RPMI7951 (cell line): ENCODE measurements around the gene PLEK. TPM values are rescaled to one million over a fixed set of nuclear protein-coding genes. Genes with fewer than 3 reads are reported as not detected.

Experiments
- DNase-seq: peaks from one replicate; pipeline ENCODE4 v3.0.0-alpha.2; 2012; ENCODE audit warnings: low read depth
- total RNA-seq: library from RNA; depleted of rRNA; stranded (reverse); fragments of >200 nt; shearing (Covaris generic); gene quantifications from 2 replicates; pipeline ENCODE4 v1.2.3, GENCODE V29; 2014

PLEK gene
- total RNA-seq, 1 experiment from 2014 or later: not detected

DNA sequence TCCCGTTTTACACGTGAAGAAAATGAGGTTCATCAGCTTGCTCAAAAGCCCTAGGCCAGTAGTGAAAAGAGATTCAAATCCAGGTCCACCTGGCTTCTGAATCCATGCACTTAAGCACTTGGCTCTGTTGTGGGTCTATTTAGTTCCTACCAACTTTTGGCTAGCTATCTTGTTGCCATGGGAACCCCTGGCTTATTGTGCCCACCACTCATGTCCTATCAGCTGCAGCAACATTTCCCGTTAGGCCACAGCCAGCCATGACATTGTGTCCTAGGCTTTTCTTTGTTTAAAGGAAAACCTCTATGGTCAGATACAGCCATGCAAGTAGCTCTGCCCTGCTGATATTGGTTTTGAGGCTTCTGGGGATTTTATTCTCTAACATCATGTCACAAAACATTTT is 49.8 kb downstream of the PLEK start:
- no peak for DNase-seq

- no peak for DNase-seq
These were observed 50.4 kb downstream of the PLEK start for GRCh38 chr2:68415521-68415920.

- no peak for DNase-seq
These were observed 51.1 kb downstream of the PLEK start for GRCh38 chr2:68416081-68416675.

GRCh38 chr2:68417926-68418325 is 52.8 kb downstream of the PLEK start:
- no peak for DNase-seq

DNA sequence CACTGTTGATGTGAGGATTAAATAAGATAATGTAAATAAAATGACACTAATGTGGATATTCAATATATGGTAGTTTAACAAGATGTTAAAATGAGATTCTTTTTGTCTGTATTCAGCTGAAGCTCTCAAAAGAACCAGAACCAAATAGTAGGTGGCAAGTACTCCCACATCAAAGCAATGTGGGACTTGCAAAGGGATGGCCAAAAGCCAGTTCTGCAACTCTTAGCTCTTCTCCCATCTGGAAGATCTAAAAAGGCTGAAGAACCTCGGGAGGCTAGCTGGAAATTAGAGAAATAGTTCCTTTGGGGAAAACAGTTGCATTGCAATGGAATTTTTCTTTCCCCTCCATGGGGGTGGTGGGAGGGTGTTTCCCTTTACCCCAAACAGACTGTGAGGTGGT is 53.3 kb downstream of the PLEK start:
- no peak for DNase-seq

- no peak for DNase-seq
These were observed 53.8 kb downstream of the PLEK start for GRCh38 chr2:68418855-68419254.

GRCh38 chr2:68420254-68420910 is 55.3 kb downstream of the PLEK start:
- no peak for DNase-seq

- no peak for DNase-seq
These were observed 59.0 kb downstream of the PLEK start for GRCh38 chr2:68423966-68424650.

DNA sequence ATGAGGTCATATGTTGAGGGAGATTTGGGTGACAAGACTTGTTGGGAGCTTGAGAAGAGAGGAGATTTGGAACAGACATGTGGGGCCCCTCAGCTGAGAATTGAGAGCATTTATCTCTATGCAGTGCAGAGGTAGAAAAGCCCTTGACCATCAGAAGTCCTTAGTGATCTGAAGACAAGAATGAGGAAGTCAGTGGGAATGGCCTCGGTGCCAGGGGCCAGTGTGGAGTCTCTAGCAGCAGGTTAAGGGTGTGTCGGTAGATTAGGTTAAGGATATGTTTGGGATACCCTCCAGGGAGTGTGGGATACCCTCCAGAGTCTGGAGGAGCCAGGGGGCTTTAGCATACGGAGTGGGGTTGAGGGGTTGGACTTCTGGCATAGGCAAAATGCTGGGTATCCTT is 60.4 kb downstream of the PLEK start:
- no peak for DNase-seq

- no peak for DNase-seq
These were observed 61.4 kb downstream of the PLEK start for GRCh38 chr2:68426446-68426845.

DNA sequence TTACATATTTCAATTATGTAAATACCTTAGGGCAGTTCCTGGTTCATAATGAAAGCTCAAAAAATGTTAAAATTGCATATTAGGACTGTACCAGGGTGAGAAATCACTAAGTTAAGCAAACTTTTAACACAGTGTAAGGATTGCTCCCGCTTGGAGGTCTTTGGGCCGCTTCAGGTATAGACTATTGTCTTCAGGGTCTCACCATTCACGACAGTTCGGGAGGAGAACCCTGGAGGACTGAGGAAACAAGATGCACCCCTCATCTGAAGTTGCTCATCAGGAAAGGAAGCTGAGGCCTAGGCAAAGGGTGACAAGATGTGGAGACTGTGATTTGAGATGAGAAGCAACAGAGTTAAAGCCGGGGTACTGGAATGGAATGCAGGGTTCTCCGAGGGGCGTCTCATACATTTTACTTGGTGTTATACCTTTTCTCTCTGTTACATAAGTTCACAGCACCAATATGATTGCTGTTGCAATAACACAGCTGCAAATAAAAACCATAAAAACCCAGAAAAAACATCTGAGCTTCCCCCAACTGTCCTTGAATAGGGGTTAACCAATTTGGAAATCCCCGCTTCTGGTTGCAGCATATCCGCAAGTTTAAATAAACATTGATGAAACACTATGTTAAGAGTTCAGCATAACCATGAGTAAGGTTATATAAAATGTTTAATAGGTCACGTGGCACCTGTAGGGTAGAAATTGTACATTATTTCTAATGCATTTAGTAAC is 61.9 kb downstream of the PLEK start:
- peak; percentile 28 for DNase-seq

GRCh38 chr2:68428126-68428525 is 63.0 kb downstream of the PLEK start:
- DNase-seq: no peak

DNA sequence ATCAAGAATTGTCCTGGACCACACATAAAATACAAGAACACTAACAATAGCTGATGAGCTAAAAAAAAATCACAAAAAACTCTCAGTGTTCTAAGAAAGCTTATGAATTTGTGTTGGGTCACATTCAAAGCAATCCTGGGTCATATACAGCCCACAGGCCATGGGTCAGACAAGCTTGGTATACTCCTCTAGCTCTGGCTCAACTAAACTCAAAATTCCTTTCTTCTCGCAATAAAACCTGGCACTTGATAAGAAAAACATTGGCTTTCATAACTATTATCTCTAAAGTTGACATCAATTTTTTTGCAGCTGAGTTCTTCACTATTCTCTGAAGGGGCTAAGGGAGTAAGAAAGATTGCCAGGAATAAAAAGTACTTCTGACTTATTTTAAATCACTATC is 63.7 kb downstream of the PLEK start:
- no peak for DNase-seq

GRCh38 chr2:68429311-68429826 is 64.3 kb downstream of the PLEK start:
- no peak for DNase-seq

- DNase-seq: no peak
These were observed 66.4 kb downstream of the PLEK start for GRCh38 chr2:68431316-68431972.

- DNase-seq: no peak
These were observed 67.9 kb downstream of the PLEK start for GRCh38 chr2:68432696-68433658.

- DNase-seq: peak; percentile 41
These were observed 69.9 kb downstream of the PLEK start for GRCh38 chr2:68434981-68435380.

- no peak for DNase-seq
These were observed 70.5 kb downstream of the PLEK start for GRCh38 chr2:68435615-68436014.

GRCh38 chr2:68436270-68436669 is 71.2 kb downstream of the PLEK start:
- DNase-seq: no peak

DNA sequence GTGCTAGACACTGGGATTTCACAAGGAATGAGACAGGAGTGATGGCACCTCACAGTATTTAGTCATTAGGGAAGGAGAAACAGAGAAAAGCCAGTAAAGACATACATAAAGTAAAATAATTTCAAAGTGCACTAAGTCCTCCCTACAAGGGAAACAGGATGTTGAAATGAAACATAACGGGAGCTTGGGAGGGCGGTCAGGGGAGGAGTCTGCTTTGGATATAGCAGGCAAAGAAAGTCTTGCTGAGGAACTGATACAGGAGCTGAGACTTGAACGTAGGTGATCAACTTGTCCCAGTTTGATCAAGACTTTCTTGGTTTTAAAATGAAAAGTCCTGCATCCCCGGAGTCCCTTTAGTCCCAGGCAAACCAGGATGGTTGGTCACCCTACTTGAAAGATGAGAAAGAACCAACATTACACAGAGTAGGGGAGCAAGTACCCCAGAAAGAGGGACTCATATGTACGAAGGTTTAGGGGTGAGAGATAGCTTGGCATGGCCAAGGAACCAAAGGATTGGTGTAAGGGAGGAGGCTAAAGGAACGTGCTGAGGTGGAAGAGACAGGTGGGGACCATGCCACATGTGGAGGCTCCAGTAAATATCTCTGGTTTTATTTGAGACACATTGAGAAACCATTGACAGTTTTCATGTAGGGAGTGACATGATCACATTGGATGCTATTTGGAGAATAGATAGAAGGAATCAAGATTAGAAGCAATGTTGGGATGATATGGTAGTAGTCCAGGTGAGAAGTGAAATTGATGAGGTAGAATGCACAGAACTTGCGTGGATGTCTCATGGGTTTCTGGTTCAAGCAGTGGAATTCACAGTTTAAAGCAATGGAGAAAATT is 73.6 kb downstream of the PLEK start:
- DNase-seq: peak; percentile 4
